CD14-positive monocyte (primary cell): ENCODE measurements around the gene ME3. TPM values are rescaled to one million over a fixed set of nuclear protein-coding genes. Genes with fewer than 3 reads are reported as not detected.

Source experiments
- DNase-seq, 3 donors: peaks; one replicate each; pipeline ENCODE4 v3.0.0-alpha.2; 2011 to 2022
- H2AFZ ChIP-seq: 2 replicates; pipeline ENCODE4 v1.6.0; 2012; ENCODE audit warnings: mild to moderate bottlenecking, low read depth, low read length, inconsistent platforms; ENCODE audit not compliant: insufficient read depth, poor library complexity, severe bottlenecking
- H3K27ac ChIP-seq, 2 donors: 1 replicate in 1 of 2; 2 replicates in 1 of 2; pipeline ENCODE4 v1.5.1; 2012 to 2013; ENCODE audit warnings: low read length in 2 of 2, control low read depth in 1 of 2, inconsistent platforms in 1 of 2, low read depth in 1 of 2, mild to moderate bottlenecking in 1 of 2
- H3K27me3 ChIP-seq, 2 donors: one replicate each; pipeline versions ENCODE4 v1.6.0 to v1.6.1; 2011 to 2013; ENCODE audit warnings: low read length in 2 of 2; ENCODE audit not compliant: control insufficient read depth in 2 of 2, insufficient read depth in 2 of 2
- H3K36me3 ChIP-seq, 2 donors: replicated peaks in 1 of 2; 1 replicate in 1 of 2; 2 replicates in 1 of 2; pipeline versions ENCODE4 v1.5.1 to v1.6.1; 2012 to 2013; ENCODE audit warnings: low read length in 2 of 2, control low read depth in 1 of 2, inconsistent platforms in 1 of 2, mild to moderate bottlenecking in 1 of 2; ENCODE audit not compliant: insufficient read depth in 2 of 2, control insufficient read depth in 1 of 2
- H3K4me1 ChIP-seq, 2 donors: 1 replicate in 1 of 2; 2 replicates in 1 of 2; pipeline versions ENCODE4 v1.5.1 to v1.6.1; 2012 to 2013; ENCODE audit warnings: low read length in 2 of 2, control low read depth in 1 of 2, inconsistent platforms in 1 of 2, mild to moderate bottlenecking in 1 of 2, moderate library complexity in 1 of 2; ENCODE audit not compliant: insufficient read depth in 2 of 2, control insufficient read depth in 1 of 2
- H3K4me2 ChIP-seq: replicated peaks from 2 replicates; pipeline ENCODE3; 2012; ENCODE audit warnings: low read length, moderate library complexity, mild to moderate bottlenecking; ENCODE audit not compliant: poor library complexity, severe bottlenecking; ENCODE audit errors: extremely low read depth
- H3K4me3 ChIP-seq, 3 experiments: fragments of 200-600 bp in 1 of 3; sonication (generic) in 1 of 3; replicated peaks in 1 of 3; 1 replicate in 2 of 3; 2 replicates in 1 of 3; pipeline ENCODE4 v1.5.1; 2011 to 2013; ENCODE audit warnings: low read length in 3 of 3, mild to moderate bottlenecking in 3 of 3, control low read depth in 2 of 3, low read depth in 2 of 3, inconsistent platforms in 1 of 3, moderate library complexity in 1 of 3
- H3K79me2 ChIP-seq: 2 replicates; pipeline ENCODE4 v1.6.0; 2012; ENCODE audit warnings: mild to moderate bottlenecking, control low read depth, inconsistent platforms, low read length, moderate library complexity; ENCODE audit not compliant: insufficient read depth
- H3K9ac ChIP-seq: 2 replicates; pipeline ENCODE4 v1.6.0; 2017; ENCODE audit warnings: low read length, mild to moderate bottlenecking; ENCODE audit not compliant: insufficient read depth, poor library complexity, severe bottlenecking
- H3K9me3 ChIP-seq, 2 donors: replicated peaks in 1 of 2; 1 replicate in 1 of 2; 2 replicates in 1 of 2; pipeline versions ENCODE4 v1.5.1 to v1.6.1; 2012 to 2013; ENCODE audit warnings: low read length in 2 of 2, control low read depth in 1 of 2; ENCODE audit not compliant: control insufficient read depth in 1 of 2, insufficient read depth in 1 of 2
- H4K20me1 ChIP-seq: 2 replicates; pipeline ENCODE4 v1.6.0; 2012; ENCODE audit warnings: mild to moderate bottlenecking, low read length, control low read depth, moderate library complexity; ENCODE audit not compliant: insufficient read depth
- H3K27ac Mint-ChIP-seq, 7 donors: one replicate each; pipeline ENCODE4 v1.8.0; 2020; ENCODE audit warnings: mild to moderate bottlenecking in 7 of 7, mixed read lengths in 7 of 7, moderate library complexity in 6 of 7, inconsistent platforms in 2 of 7
- H3K27me3 Mint-ChIP-seq, 3 donors: one replicate each; pipeline ENCODE4 v1.8.0; 2021 to 2022; ENCODE audit warnings: low read depth in 3 of 3, mild to moderate bottlenecking in 3 of 3, mixed read lengths in 3 of 3, moderate library complexity in 3 of 3, inconsistent platforms in 1 of 3
- H3K36me3 Mint-ChIP-seq, 2 donors: one replicate each; pipeline ENCODE4 v1.8.0; 2020; ENCODE audit warnings: mixed read lengths in 2 of 2, inconsistent platforms in 1 of 2, mild to moderate bottlenecking in 1 of 2
- H3K4me1 Mint-ChIP-seq: one replicate; pipeline ENCODE4 v1.8.0; 2020; ENCODE audit warnings: mild to moderate bottlenecking, mixed read lengths
- H3K4me3 Mint-ChIP-seq, 2 donors: one replicate each; pipeline ENCODE4 v1.8.0; 2020; ENCODE audit warnings: mild to moderate bottlenecking in 2 of 2, mixed read lengths in 2 of 2, moderate library complexity in 1 of 2
- H3K9me3 Mint-ChIP-seq, 7 donors: one replicate each; pipeline ENCODE4 v1.8.0; 2020 to 2022; ENCODE audit warnings: mixed read lengths in 7 of 7, mild to moderate bottlenecking in 6 of 7, moderate library complexity in 6 of 7, inconsistent platforms in 2 of 7
- WGBS: methylation state at CpG from one replicate; pipeline ENCODE4 v1.1.5; 2013; ENCODE audit warnings: missing lambda C conversion rate; ENCODE audit not compliant: insufficient coverage; 5-methylcytosine and 5-hydroxymethylcytosine counted together
- intact Hi-C, 2 donors: fragments of 100-400 bp; cut with micrococcal nuclease; formaldehyde crosslinking; loops; one replicate each; pipeline versions ENCODE4 v1.15.0 to v1.15.1; 2023
- polyA plus RNA-seq, 3 donors: library from polyadenylated mRNA; depleted of rRNA in 1 of 3; unstranded in 2 of 3; stranded (reverse) in 1 of 3; fragments of 300-500 nt in 2 of 3; fragments of >200 nt in 1 of 3; fragmentation: Illumina TruSeq in 2 of 3; gene quantifications; 1 replicate in 2 of 3; 2 replicates in 1 of 3; pipeline ENCODE4 v1.2.3, GENCODE V29; 2012 to 2021
- TF ChIP-seq, protein P1 (sequence below): fragments of 200-600 bp; IDR thresholded peaks from one replicate; pipeline ENCODE4 v1.8.0; 2022; ENCODE audit warnings: antibody characterized with exemption, mild to moderate bottlenecking

ME3 gene
- polyA plus RNA-seq, 3 donors, result 0.31 to 3.0 (median 0.42) TPM

DNA sequence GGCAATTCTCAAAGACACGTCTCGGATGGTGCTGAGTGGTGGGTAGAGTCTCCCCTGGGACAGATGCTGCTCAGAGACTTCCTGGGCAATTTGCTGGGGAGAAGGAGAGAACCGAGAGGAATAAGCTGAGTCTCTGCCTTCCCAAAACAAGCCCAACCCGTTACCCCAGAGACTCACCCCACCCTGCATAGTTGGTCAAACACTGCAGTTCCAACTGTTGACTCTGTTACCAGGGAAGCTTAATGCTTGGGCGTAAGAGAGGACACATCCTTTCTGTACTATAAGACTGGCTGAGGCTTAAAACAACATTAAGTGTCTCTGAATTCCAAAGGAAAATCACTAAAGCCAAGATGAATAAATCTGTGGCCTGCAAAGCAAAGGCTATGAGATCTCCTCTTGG is 229.6 kb downstream of the ME3 start:
- H3K36me3 ChIP-seq, result no peaks in the 10 kb centered on the region

DNA sequence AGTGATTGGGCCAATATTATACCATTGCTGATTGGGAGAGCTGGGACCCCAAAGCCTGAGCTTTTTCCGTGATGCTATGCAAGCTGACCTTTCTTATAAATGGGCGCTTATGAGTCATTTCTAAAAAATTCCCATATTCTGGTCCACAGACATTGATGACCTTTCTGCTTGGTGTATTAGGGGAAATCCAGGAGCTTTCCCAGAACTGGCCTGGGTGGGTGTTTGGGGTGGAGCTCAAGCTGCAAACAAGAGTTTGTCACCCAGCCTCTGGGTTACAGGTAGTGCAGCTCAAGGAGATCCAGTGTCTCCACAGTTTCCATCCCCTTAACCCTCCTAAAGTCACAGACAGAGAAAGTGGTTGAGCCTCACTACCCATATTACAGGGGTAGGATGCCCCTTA is 230.0 kb downstream of the ME3 start:
- WGBS, result no CpG with 5 or more reads among the region's 2 CpGs
- Histone ChIP-seq H3K27me3 (no peaks in the 10 kb centered on the region), H4K20me1 (no peaks in the 10 kb centered on the region), H3K36me3 (no peaks in the 10 kb centered on the region), H3K4me2 (no peak overlapping the region), H3K27ac (no peak overlapping the region), H3K4me3 (no peak overlapping the region), H2AFZ (no peak overlapping the region), H3K9me3 (no peaks in the 10 kb centered on the region), H3K79me2 (no peaks in the 10 kb centered on the region), H3K9ac (no peak overlapping the region), H3K4me1 (no peaks in the 10 kb centered on the region)
- no peak overlapping the region for H3K27ac Mint-ChIP-seq
- H3K36me3 Mint-ChIP-seq, result no peaks in the 10 kb centered on the region
- no peaks in the 10 kb centered on the region for H3K4me1 Mint-ChIP-seq
- intact Hi-C loops, result no loop called here
- TF ChIP-seq, protein P1, sequence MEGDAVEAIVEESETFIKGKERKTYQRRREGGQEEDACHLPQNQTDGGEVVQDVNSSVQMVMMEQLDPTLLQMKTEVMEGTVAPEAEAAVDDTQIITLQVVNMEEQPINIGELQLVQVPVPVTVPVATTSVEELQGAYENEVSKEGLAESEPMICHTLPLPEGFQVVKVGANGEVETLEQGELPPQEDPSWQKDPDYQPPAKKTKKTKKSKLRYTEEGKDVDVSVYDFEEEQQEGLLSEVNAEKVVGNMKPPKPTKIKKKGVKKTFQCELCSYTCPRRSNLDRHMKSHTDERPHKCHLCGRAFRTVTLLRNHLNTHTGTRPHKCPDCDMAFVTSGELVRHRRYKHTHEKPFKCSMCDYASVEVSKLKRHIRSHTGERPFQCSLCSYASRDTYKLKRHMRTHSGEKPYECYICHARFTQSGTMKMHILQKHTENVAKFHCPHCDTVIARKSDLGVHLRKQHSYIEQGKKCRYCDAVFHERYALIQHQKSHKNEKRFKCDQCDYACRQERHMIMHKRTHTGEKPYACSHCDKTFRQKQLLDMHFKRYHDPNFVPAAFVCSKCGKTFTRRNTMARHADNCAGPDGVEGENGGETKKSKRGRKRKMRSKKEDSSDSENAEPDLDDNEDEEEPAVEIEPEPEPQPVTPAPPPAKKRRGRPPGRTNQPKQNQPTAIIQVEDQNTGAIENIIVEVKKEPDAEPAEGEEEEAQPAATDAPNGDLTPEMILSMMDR, result no peak
- H3K27me3 Mint-ChIP-seq, result peaks cover 0 to 2% (median 0%) of the 10 kb centered on the region in 3 donors
- no peaks in the 10 kb centered on the region for H3K9me3 Mint-ChIP-seq
- H3K4me3 Mint-ChIP-seq, result no peak overlapping the region
- no peak for DNase-seq

More for the DNA sequence above, 229.6 kb downstream of the ME3 start:
- peaks cover 0 to 2% (median 0%) of the 10 kb centered on the region in 3 donors for H3K27me3 Mint-ChIP-seq
- TF ChIP-seq, protein P1, result no peak
- Histone ChIP-seq H3K4me2 (no peak overlapping the region), H2AFZ (no peak overlapping the region), H4K20me1 (no peaks in the 10 kb centered on the region), H3K79me2 (no peaks in the 10 kb centered on the region), H3K4me1 (no peaks in the 10 kb centered on the region), H3K27me3 (no peaks in the 10 kb centered on the region), H3K27ac (no peak overlapping the region), H3K9me3 (no peaks in the 10 kb centered on the region), H3K4me3 (no peak overlapping the region), H3K9ac (no peak overlapping the region)
- no peaks in the 10 kb centered on the region for H3K9me3 Mint-ChIP-seq
- no peaks in the 10 kb centered on the region for H3K36me3 Mint-ChIP-seq
- intact Hi-C loops, result no loop called here
- H3K4me1 Mint-ChIP-seq, result no peaks in the 10 kb centered on the region
- 100% methylated on average over 2 of the region's 5 CpGs for WGBS
- no peak overlapping the region for H3K27ac Mint-ChIP-seq
- DNase-seq, result no peak
- H3K4me3 Mint-ChIP-seq, result no peak overlapping the region
